HEK293 (cell line): ENCODE measurements around the gene MSI2.

Experiments used
- CTCF ChIA-PET: fragments of 350-600 bp; formaldehyde crosslinking; extraction: SDS; loops from one replicate; lab custom pipeline; 2021; ENCODE audit warnings: antibody characterized with exemption; lab: Yijun Ruan, JAX
- POLR2A ChIA-PET: fragments of 300-600 bp; formaldehyde crosslinking; extraction: SDS; loops from one replicate; lab custom pipeline; 2020; ENCODE audit warnings: antibody characterized with exemption, inconsistent platforms; lab: Yijun Ruan, JAX
- H3K27ac ChIP-seq: fragments of 200-500 bp; sonication (Bioruptor generic); 2 replicates; pipeline ENCODE4 v1.5.1; 2014; ENCODE audit warnings: low read depth, low read length, control low read depth, inconsistent platforms; ENCODE audit errors: extremely low read depth
- H3K36me3 ChIP-seq, 2 experiments: fragments of 200-500 bp in 1 of 2; sonication (Bioruptor generic) in 1 of 2; 1 replicate in 1 of 2; 2 replicates in 1 of 2; pipeline ENCODE4 v1.5.1; 2014 to 2017; ENCODE audit warnings: inconsistent platforms in 2 of 2, low read length in 2 of 2; ENCODE audit not compliant: control insufficient read depth in 2 of 2, insufficient read depth in 1 of 2
- H3K4me1 ChIP-seq: fragments of 200-500 bp; sonication (Bioruptor generic); 2 replicates; pipeline ENCODE4 v1.5.1; 2014; ENCODE audit warnings: mild to moderate bottlenecking, low read length, inconsistent platforms; ENCODE audit not compliant: control insufficient read depth, insufficient read depth
- H3K4me3 ChIP-seq: 2 replicates; pipeline ENCODE4 v1.5.1; 2011; ENCODE audit warnings: low read depth, mild to moderate bottlenecking, control low read depth, low read length, moderate library complexity
- H3K9me3 ChIP-seq: fragments of 200-500 bp; sonication (Bioruptor generic); 2 replicates; pipeline ENCODE4 v1.5.1; 2014; ENCODE audit warnings: low read depth, low read length, inconsistent platforms; ENCODE audit not compliant: control insufficient read depth, insufficient read depth
- EGR2 ChIP-seq: fragments of 450-650 bp; formaldehyde crosslinking; IDR thresholded peaks from 2 replicates; pipeline ENCODE4 v1.5.1; 2016; ENCODE audit warnings: low read depth, missing biosample characterization, missing genetic modification characterization
- GLIS2 ChIP-seq: fragments of 450-650 bp; formaldehyde crosslinking; IDR thresholded peaks from 2 replicates; pipeline ENCODE4 v1.5.1; 2016; ENCODE audit warnings: missing biosample characterization, missing genetic modification characterization
- HIC1 ChIP-seq: fragments of 450-650 bp; formaldehyde crosslinking; IDR thresholded peaks from 2 replicates; pipeline ENCODE4 v1.5.1; 2016; ENCODE audit warnings: missing biosample characterization, missing genetic modification characterization
- HOXA7 ChIP-seq: sonication (generic); formaldehyde crosslinking; IDR thresholded peaks from 2 replicates; pipeline ENCODE4 v1.8.1; 2022; ENCODE audit warnings: missing genetic modification reagents, borderline replicate concordance
- INSM2 ChIP-seq: fragments of 450-650 bp; formaldehyde crosslinking; IDR thresholded peaks from 2 replicates; pipeline ENCODE4 v1.5.1; 2016; ENCODE audit warnings: missing biosample characterization, missing genetic modification characterization
- KLF17 ChIP-seq: fragments of 450-650 bp; formaldehyde crosslinking; IDR thresholded peaks from 2 replicates; pipeline ENCODE4 v1.5.1; 2016; ENCODE audit warnings: missing biosample characterization, missing genetic modification characterization
- SP7 ChIP-seq: fragments of 450-650 bp; formaldehyde crosslinking; IDR thresholded peaks from 2 replicates; pipeline ENCODE4 v1.5.1; 2016; ENCODE audit warnings: missing biosample characterization, missing genetic modification characterization
- ZBTB21 ChIP-seq: fragments of 450-650 bp; formaldehyde crosslinking; IDR thresholded peaks from 2 replicates; pipeline ENCODE4 v1.5.1; 2017; ENCODE audit warnings: missing biosample characterization, missing genetic modification characterization
- ZNF112 ChIP-seq: fragments of 450-650 bp; formaldehyde crosslinking; IDR thresholded peaks from 2 replicates; pipeline ENCODE4 v1.5.0; 2017; ENCODE audit warnings: missing biosample characterization, missing genetic modification characterization
- ZNF274 ChIP-seq, 2 experiments: fragments of 200-500 bp in 1 of 2; fragments of 450-650 bp in 1 of 2; sonication (Bioruptor generic) in 1 of 2; formaldehyde crosslinking in 1 of 2; IDR thresholded peaks; 2 replicates each; pipeline versions ENCODE4 v1.5.1 to v1.6.1; 2014 to 2016; ENCODE audit warnings: borderline replicate concordance in 1 of 2, inconsistent platforms in 1 of 2, low read length in 1 of 2, missing biosample characterization in 1 of 2, missing genetic modification characterization in 1 of 2
- ZNF280C ChIP-seq: fragments of 450-650 bp; formaldehyde crosslinking; IDR thresholded peaks from 2 replicates; pipeline ENCODE4 v1.5.1; 2016; ENCODE audit warnings: missing biosample characterization, missing genetic modification characterization
- ZNF324 ChIP-seq: fragments of 450-650 bp; formaldehyde crosslinking; IDR thresholded peaks from 2 replicates; pipeline ENCODE4 v1.5.1; 2016; ENCODE audit warnings: missing biosample characterization, missing genetic modification characterization
- ZNF423 ChIP-seq: fragments of 450-650 bp; formaldehyde crosslinking; IDR thresholded peaks from 2 replicates; pipeline ENCODE4 v1.5.1; 2016; ENCODE audit warnings: missing biosample characterization, missing genetic modification characterization
- ZNF521 ChIP-seq: fragments of 450-650 bp; formaldehyde crosslinking; IDR thresholded peaks from 2 replicates; pipeline ENCODE4 v1.5.1; 2017; ENCODE audit warnings: missing biosample characterization, mild to moderate bottlenecking, missing genetic modification characterization
- ZNF629 ChIP-seq: fragments of 450-650 bp; formaldehyde crosslinking; IDR thresholded peaks from 2 replicates; pipeline ENCODE4 v1.5.1; 2017; ENCODE audit warnings: missing biosample characterization, missing genetic modification characterization
- ZNF658 ChIP-seq: fragments of 450-650 bp; formaldehyde crosslinking; IDR thresholded peaks from 2 replicates; pipeline ENCODE4; 2016; ENCODE audit warnings: missing biosample characterization, missing genetic modification characterization
- TF ChIP-seq, protein P1 (sequence below): fragments of 450-650 bp; formaldehyde crosslinking; IDR thresholded peaks from 2 replicates; pipeline ENCODE4 v1.5.1; 2016; ENCODE audit warnings: missing biosample characterization, missing genetic modification characterization
- TF ChIP-seq, protein P2 (sequence below): fragments of 450-650 bp; formaldehyde crosslinking; IDR thresholded peaks from 2 replicates; pipeline ENCODE4 v1.5.1; 2017; ENCODE audit warnings: missing biosample characterization, missing genetic modification characterization
- TF ChIP-seq, protein P3 (sequence below): fragments of 450-650 bp; formaldehyde crosslinking; optimal IDR thresholded peaks from 2 replicates; pipeline ENCODE3; 2016; ENCODE audit warnings: missing biosample characterization, mild to moderate bottlenecking, missing genetic modification characterization

The MSI2 gene

DNA sequence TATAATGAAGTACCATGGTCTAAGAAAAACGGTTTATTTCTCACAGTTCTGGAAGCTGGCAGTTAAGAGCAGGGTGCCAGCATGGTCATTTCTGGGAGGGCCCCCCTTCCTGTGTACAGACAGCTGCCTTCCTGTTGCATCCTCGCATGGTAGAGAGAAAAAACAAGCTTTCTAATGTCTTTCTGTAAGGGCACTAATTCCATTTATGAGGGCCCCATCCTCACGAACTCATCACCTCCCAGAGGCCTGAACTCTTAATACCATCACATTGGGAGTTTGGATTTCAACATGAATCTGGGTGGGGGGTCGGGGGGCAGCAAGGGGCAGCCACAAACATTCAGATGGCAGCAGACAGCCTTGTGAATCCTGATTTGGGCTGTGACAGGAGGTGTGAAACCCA, 339.1 kb downstream of the MSI2 start:
- Histone ChIP-seq H3K36me3 (no peaks in the 10 kb centered on the region), H3K4me1 (0 out of 2 replicates have a peak, but pooled peaks cover 5% of the 10 kb centered on the region)
- ChIA-PET POLR2A (no interaction called here), CTCF (interaction anchor here (0.7 to 1.8 kb wide), 4 partner anchors 76 to 1031 kb away, joined by 4 to 9 read pairs (median 5); no protein-coding TSS in a partner anchor)
- TF ChIP-seq GLIS2 (tag by site-specific recombination) (no peak), EGR2 (tag by site-specific recombination) (no peak), ZNF112 (tag by site-specific recombination) (no peak), ZNF629 (tag by site-specific recombination) (no peak), SP7 (tag by site-specific recombination) (no peak), ZNF658 (tag by site-specific recombination) (no peak), HOXA7 (CRISPR knock-in tag) (no peak), ZNF280C (tag by site-specific recombination) (no peak), ZNF423 (tag by site-specific recombination) (no peak), HIC1 (tag by site-specific recombination) (no peak), ZNF274 (IDR thresholded peaks at IDR 0.05; ENCODE audit: low read length) (no peak), ZNF274 (tag by site-specific recombination; IDR thresholded peaks at IDR 0.05; ENCODE audit: borderline replicate concordance) (no peak), ZNF324 (tag by site-specific recombination) (no peak)
- TF ChIP-seq, protein P1, sequence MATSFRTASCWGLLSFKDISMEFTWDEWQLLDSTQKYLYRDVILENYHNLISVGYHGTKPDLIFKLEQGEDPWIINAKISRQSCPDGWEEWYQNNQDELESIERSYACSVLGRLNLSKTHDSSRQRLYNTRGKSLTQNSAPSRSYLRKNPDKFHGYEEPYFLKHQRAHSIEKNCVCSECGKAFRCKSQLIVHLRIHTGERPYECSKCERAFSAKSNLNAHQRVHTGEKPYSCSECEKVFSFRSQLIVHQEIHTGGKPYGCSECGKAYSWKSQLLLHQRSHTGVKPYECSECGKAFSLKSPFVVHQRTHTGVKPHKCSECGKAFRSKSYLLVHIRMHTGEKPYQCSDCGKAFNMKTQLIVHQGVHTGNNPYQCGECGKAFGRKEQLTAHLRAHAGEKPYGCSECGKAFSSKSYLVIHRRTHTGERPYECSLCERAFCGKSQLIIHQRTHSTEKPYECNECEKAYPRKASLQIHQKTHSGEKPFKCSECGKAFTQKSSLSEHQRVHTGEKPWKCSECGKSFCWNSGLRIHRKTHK: no peak
- TF ChIP-seq, protein P2, sequence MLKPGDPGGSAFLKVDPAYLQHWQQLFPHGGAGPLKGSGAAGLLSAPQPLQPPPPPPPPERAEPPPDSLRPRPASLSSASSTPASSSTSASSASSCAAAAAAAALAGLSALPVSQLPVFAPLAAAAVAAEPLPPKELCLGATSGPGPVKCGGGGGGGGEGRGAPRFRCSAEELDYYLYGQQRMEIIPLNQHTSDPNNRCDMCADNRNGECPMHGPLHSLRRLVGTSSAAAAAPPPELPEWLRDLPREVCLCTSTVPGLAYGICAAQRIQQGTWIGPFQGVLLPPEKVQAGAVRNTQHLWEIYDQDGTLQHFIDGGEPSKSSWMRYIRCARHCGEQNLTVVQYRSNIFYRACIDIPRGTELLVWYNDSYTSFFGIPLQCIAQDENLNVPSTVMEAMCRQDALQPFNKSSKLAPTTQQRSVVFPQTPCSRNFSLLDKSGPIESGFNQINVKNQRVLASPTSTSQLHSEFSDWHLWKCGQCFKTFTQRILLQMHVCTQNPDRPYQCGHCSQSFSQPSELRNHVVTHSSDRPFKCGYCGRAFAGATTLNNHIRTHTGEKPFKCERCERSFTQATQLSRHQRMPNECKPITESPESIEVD (tag by site-specific recombination): no peak
- TF ChIP-seq, all 188 proteins: peak for 0
- Histone ChIP-seq H3K9me3 (no peaks in the 10 kb centered on the region), H3K27ac (no peak overlapping the region), H3K4me3 (no peak overlapping the region)

DNA sequence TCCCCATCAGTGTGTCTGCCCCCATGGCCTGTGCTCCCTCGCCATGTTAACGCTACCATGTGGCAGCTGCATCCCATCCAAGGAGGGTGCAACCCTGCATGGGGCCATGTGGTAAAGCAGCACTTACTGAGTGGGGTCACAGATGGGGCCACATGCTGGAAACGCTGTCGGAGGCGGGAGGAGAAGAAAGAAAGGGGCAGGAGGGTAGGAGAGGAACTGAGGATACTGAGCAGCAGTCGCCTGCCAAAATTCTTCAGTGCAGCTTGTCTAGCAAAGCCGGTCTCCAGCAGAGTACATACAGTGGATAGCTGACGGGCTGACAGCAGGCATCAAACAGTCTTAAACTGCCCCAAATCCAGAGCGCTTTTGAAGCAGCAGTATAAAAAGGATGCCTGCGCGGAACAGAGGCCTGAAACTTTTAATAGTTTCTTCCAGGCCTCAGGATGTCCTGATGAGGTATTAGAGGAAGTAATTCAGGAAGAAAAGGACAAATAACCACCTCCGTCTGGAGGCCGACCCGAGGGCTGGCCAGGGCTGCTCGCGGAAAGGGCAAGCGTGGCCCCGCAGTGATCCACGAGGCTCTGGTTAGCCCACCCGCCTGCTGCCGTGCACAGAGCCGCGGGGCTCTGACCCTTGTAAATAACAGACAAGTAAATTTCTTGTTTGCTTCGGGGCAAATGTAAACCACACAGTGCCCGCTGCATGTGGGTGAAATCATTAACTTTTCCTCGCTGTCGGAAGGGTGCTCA, 339.8 kb downstream of the MSI2 start:
- no peak for TF ChIP-seq ZNF521
- TF ChIP-seq, protein P3, sequence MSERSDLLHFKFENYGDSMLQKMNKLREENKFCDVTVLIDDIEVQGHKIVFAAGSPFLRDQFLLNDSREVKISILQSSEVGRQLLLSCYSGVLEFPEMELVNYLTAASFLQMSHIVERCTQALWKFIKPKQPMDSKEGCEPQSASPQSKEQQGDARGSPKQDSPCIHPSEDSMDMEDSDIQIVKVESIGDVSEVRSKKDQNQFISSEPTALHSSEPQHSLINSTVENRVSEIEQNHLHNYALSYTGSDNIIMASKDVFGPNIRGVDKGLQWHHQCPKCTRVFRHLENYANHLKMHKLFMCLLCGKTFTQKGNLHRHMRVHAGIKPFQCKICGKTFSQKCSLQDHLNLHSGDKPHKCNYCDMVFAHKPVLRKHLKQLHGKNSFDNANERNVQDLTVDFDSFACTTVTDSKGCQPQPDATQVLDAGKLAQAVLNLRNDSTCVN (tag by site-specific recombination): no peak
- no peak for TF ChIP-seq ZBTB21 (tag by site-specific recombination)
- TF ChIP-seq KLF17 (tag by site-specific recombination): no peak
- no peak for TF ChIP-seq INSM2
- no peak for TF ChIP-seq ZNF629 (tag by site-specific recombination)
- POLR2A ChIA-PET: no interaction called here
- H3K4me1 ChIP-seq: 0 out of 2 replicates have a peak, but pooled peaks cover 5% of the 10 kb centered on the region
- no peaks in the 10 kb centered on the region for H3K36me3 ChIP-seq
- H3K27ac ChIP-seq: no peak overlapping the region
- H3K4me3 ChIP-seq: no peak overlapping the region
- H3K9me3 ChIP-seq: no peaks in the 10 kb centered on the region
- CTCF ChIA-PET: interaction anchor here (1.3 to 5.2 kb wide), 4 partner anchors 76 to 238 kb away, joined by 4 to 80 read pairs (median 6); no protein-coding TSS in a partner anchor
